Ishikawa (cell line): ENCODE data around the gene RESF1.

Source experiments
- TEAD4 ChIP-seq: IDR thresholded peaks from 2 replicates; pipeline ENCODE4 v1.6.1; 2012
- TF ChIP-seq, protein P1 (sequence below): IDR thresholded peaks from 2 replicates; pipeline ENCODE4 v1.6.1; 2012; ENCODE audit warnings: low read depth, mild to moderate bottlenecking

GRCh38 chr12:31954925-31955858, 4.0 kb upstream of the RESF1 start:
- TF ChIP-seq, protein P1, sequence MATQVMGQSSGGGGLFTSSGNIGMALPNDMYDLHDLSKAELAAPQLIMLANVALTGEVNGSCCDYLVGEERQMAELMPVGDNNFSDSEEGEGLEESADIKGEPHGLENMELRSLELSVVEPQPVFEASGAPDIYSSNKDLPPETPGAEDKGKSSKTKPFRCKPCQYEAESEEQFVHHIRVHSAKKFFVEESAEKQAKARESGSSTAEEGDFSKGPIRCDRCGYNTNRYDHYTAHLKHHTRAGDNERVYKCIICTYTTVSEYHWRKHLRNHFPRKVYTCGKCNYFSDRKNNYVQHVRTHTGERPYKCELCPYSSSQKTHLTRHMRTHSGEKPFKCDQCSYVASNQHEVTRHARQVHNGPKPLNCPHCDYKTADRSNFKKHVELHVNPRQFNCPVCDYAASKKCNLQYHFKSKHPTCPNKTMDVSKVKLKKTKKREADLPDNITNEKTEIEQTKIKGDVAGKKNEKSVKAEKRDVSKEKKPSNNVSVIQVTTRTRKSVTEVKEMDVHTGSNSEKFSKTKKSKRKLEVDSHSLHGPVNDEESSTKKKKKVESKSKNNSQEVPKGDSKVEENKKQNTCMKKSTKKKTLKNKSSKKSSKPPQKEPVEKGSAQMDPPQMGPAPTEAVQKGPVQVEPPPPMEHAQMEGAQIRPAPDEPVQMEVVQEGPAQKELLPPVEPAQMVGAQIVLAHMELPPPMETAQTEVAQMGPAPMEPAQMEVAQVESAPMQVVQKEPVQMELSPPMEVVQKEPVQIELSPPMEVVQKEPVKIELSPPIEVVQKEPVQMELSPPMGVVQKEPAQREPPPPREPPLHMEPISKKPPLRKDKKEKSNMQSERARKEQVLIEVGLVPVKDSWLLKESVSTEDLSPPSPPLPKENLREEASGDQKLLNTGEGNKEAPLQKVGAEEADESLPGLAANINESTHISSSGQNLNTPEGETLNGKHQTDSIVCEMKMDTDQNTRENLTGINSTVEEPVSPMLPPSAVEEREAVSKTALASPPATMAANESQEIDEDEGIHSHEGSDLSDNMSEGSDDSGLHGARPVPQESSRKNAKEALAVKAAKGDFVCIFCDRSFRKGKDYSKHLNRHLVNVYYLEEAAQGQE = no peak
- no peak for TF ChIP-seq TEAD4
